ENCODE measurements around the gene EP300.

The EP300 gene

GRCh38 chr22:41123151-41123550, 30.8 kb downstream of the EP300 start:
- Histone ChIP-seq H3K36me3 (ENCODE audit: insufficient read depth, low read length) (peaks cover 77% of the 10 kb centered on the region), H3K9me3 (ENCODE audit: insufficient read depth, low read length, severe bottlenecking) (no peaks in the 10 kb centered on the region), H3K4me3 (ENCODE audit: low read depth in 1 of 2, low read length in 2 of 2) (no peak overlapping the region), H3K9ac (ENCODE audit: low read depth, low read length) (no peak overlapping the region), H2AFZ (ENCODE audit: low read depth, low read length) (no peak overlapping the region), H3K4me1 (ENCODE audit: insufficient read depth, low read length) (no peaks in the 10 kb centered on the region), H3K27ac (ENCODE audit: low read length) (no peak overlapping the region), H4K20me1 (ENCODE audit: insufficient read depth, low read length) (peaks cover 32% of the 10 kb centered on the region; the same call in 1 of the 2 replicates), H3K4me2 (ENCODE audit: insufficient read depth, low read length) (no peak overlapping the region), H3K27me3 (ENCODE audit: insufficient read depth, low read length, poor library complexity) (no peaks in the 10 kb centered on the region), H3K79me2 (ENCODE audit: insufficient read depth, low read length) (peaks cover 83% of the 10 kb centered on the region)
- ATAC-seq (ENCODE audit: insufficient read depth, low read depth): no peak
- TF ChIP-seq EZH2 (IDR thresholded peaks at IDR 0.05; ENCODE audit: borderline replicate concordance, low read depth, low read length, severe bottlenecking): no peak
- TF ChIP-seq, protein P1, sequence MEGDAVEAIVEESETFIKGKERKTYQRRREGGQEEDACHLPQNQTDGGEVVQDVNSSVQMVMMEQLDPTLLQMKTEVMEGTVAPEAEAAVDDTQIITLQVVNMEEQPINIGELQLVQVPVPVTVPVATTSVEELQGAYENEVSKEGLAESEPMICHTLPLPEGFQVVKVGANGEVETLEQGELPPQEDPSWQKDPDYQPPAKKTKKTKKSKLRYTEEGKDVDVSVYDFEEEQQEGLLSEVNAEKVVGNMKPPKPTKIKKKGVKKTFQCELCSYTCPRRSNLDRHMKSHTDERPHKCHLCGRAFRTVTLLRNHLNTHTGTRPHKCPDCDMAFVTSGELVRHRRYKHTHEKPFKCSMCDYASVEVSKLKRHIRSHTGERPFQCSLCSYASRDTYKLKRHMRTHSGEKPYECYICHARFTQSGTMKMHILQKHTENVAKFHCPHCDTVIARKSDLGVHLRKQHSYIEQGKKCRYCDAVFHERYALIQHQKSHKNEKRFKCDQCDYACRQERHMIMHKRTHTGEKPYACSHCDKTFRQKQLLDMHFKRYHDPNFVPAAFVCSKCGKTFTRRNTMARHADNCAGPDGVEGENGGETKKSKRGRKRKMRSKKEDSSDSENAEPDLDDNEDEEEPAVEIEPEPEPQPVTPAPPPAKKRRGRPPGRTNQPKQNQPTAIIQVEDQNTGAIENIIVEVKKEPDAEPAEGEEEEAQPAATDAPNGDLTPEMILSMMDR (IDR thresholded peaks at IDR 0.05; ENCODE audit: borderline replicate concordance, extremely low read depth, low read length, poor library complexity, severe bottlenecking): no peak
- DNase-seq: no peak

- Histone ChIP-seq H3K4me1 (ENCODE audit: insufficient read depth, low read length) (no peaks in the 10 kb centered on the region), H2AFZ (ENCODE audit: low read depth, low read length) (no peak overlapping the region), H3K9ac (ENCODE audit: low read depth, low read length) (no peak overlapping the region), H3K27me3 (ENCODE audit: insufficient read depth, low read length, poor library complexity) (no peaks in the 10 kb centered on the region), H4K20me1 (ENCODE audit: insufficient read depth, low read length) (peaks cover 28% of the 10 kb centered on the region; the same call in 1 of the 2 replicates), H3K79me2 (ENCODE audit: insufficient read depth, low read length) (peaks cover 76% of the 10 kb centered on the region), H3K4me3 (ENCODE audit: low read depth in 1 of 2, low read length in 2 of 2) (no peak overlapping the region), H3K9me3 (ENCODE audit: insufficient read depth, low read length, severe bottlenecking) (no peaks in the 10 kb centered on the region), H3K36me3 (ENCODE audit: insufficient read depth, low read length) (peaks cover 76% of the 10 kb centered on the region), H3K27ac (ENCODE audit: low read length) (no peak overlapping the region), H3K4me2 (ENCODE audit: insufficient read depth, low read length) (no peak overlapping the region)
- no peak for DNase-seq
- ATAC-seq (ENCODE audit: insufficient read depth, low read depth): no peak
- TF ChIP-seq, protein P1 (IDR thresholded peaks at IDR 0.05; ENCODE audit: borderline replicate concordance, extremely low read depth, low read length, poor library complexity, severe bottlenecking): no peak
- no peak for TF ChIP-seq EZH2 (IDR thresholded peaks at IDR 0.05; ENCODE audit: borderline replicate concordance, low read depth, low read length, severe bottlenecking)
Measured at GRCh38 chr22:41124086-41124485, 31.7 kb downstream of the EP300 start.

- TF ChIP-seq, protein P1 (IDR thresholded peaks at IDR 0.05; ENCODE audit: borderline replicate concordance, extremely low read depth, low read length, poor library complexity, severe bottlenecking): no peak
- TF ChIP-seq EZH2 (IDR thresholded peaks at IDR 0.05; ENCODE audit: borderline replicate concordance, low read depth, low read length, severe bottlenecking): no peak
- H3K36me3 ChIP-seq (ENCODE audit: insufficient read depth, low read length): peaks cover 81% of the 10 kb centered on the region
- DNase-seq: no peak
- H3K9me3 ChIP-seq (ENCODE audit: insufficient read depth, low read length, severe bottlenecking): no peaks in the 10 kb centered on the region
- H2AFZ ChIP-seq (ENCODE audit: low read depth, low read length): no peak overlapping the region
- no peak overlapping the region for H3K27ac ChIP-seq (ENCODE audit: low read length)
- no peak overlapping the region for H3K9ac ChIP-seq (ENCODE audit: low read depth, low read length)
- H3K4me2 ChIP-seq (ENCODE audit: insufficient read depth, low read length): no peak overlapping the region
- peaks cover 49% of the 10 kb centered on the region for H3K79me2 ChIP-seq (ENCODE audit: insufficient read depth, low read length)
- no peaks in the 10 kb centered on the region for H3K27me3 ChIP-seq (ENCODE audit: insufficient read depth, low read length, poor library complexity)
- no peak for ATAC-seq (ENCODE audit: insufficient read depth, low read depth)
- H4K20me1 ChIP-seq (ENCODE audit: insufficient read depth, low read length): peaks cover 11% of the 10 kb centered on the region; the same call in 1 of the 2 replicates
- no peak overlapping the region for H3K4me3 ChIP-seq (ENCODE audit: low read depth in 1 of 2, low read length in 2 of 2)
- no peaks in the 10 kb centered on the region for H3K4me1 ChIP-seq (ENCODE audit: insufficient read depth, low read length)
Measured at GRCh38 chr22:41127451-41127850, 35.1 kb downstream of the EP300 start.

- TF ChIP-seq, protein P1 (IDR thresholded peaks at IDR 0.05; ENCODE audit: borderline replicate concordance, extremely low read depth, low read length, poor library complexity, severe bottlenecking): no peak
- TF ChIP-seq EZH2 (IDR thresholded peaks at IDR 0.05; ENCODE audit: borderline replicate concordance, low read depth, low read length, severe bottlenecking): no peak
- Histone ChIP-seq H2AFZ (ENCODE audit: low read depth, low read length) (no peak overlapping the region), H3K9ac (ENCODE audit: low read depth, low read length) (no peak overlapping the region), H3K4me1 (ENCODE audit: insufficient read depth, low read length) (no peaks in the 10 kb centered on the region), H3K4me2 (ENCODE audit: insufficient read depth, low read length) (no peak overlapping the region), H3K4me3 (ENCODE audit: low read depth in 1 of 2, low read length in 2 of 2) (no peak overlapping the region), H3K36me3 (ENCODE audit: insufficient read depth, low read length) (peaks cover 85% of the 10 kb centered on the region), H3K79me2 (ENCODE audit: insufficient read depth, low read length) (peaks cover 42% of the 10 kb centered on the region), H3K9me3 (ENCODE audit: insufficient read depth, low read length, severe bottlenecking) (no peaks in the 10 kb centered on the region), H4K20me1 (ENCODE audit: insufficient read depth, low read length) (peaks cover 8% of the 10 kb centered on the region; the same call in 1 of the 2 replicates), H3K27ac (ENCODE audit: low read length) (no peak overlapping the region), H3K27me3 (ENCODE audit: insufficient read depth, low read length, poor library complexity) (no peaks in the 10 kb centered on the region)
- DNase-seq (no peak), ATAC-seq (ENCODE audit: insufficient read depth, low read depth) (no peak)
Measured at GRCh38 chr22:41128606-41129005, 36.2 kb downstream of the EP300 start.

Measured in DND-41 (cell line).